Urothelium cell line (cell line): Measurements from ENCODE around the gene GRID2.
A peak's percentile ranks its signal among the peaks of the same experiment; 100 is the strongest.

ENCODE experiments used
- DNase-seq: peaks from one replicate; pipeline ENCODE4 v3.0.0; 2011; ENCODE audit warnings: low spot score, mixed read lengths
- FAIRE-seq: peaks from 2 replicates; lab custom pipeline; 2011; peaks lifted over from hg19 to GRCh38; lab: Jason Lieb, UNC

Gene GRID2

GRCh38 chr4:93053140-93053539, 749.4 kb downstream of the GRID2 start:
- DNase-seq (no peak), FAIRE-seq (no peak)

- DNase-seq, result no peak
- FAIRE-seq, result no peak
These were observed 758.1 kb downstream of the GRID2 start for GRCh38 chr4:93061826-93062225.

- FAIRE-seq (no peak), DNase-seq (no peak)
These were observed 759.6 kb downstream of the GRID2 start for GRCh38 chr4:93063325-93063724.

- DNase-seq (no peak), FAIRE-seq (peak; percentile 9)
These were observed 762.0 kb downstream of the GRID2 start for GRCh38 chr4:93065790-93066189.

- DNase-seq, result no peak
- no peak for FAIRE-seq
These were observed 763.0 kb downstream of the GRID2 start for GRCh38 chr4:93066749-93067148.

GRCh38 chr4:93072292-93072691, 768.5 kb downstream of the GRID2 start:
- no peak for DNase-seq
- FAIRE-seq, result no peak

GRCh38 chr4:93080316-93080715, 776.5 kb downstream of the GRID2 start:
- FAIRE-seq (no peak), DNase-seq (no peak)

- DNase-seq, result no peak
- no peak for FAIRE-seq
These were observed 781.0 kb downstream of the GRID2 start for GRCh38 chr4:93084599-93085305.

GRCh38 chr4:93086356-93086755, 782.6 kb downstream of the GRID2 start:
- no peak for FAIRE-seq

GRCh38 chr4:93092765-93093164, 789.0 kb downstream of the GRID2 start:
- FAIRE-seq, result peak; percentile 17
- no peak for DNase-seq

More at GRCh38 chr4:93086356-93086755, 782.6 kb downstream of the GRID2 start:
- DNase-seq, result no peak

- DNase-seq (no peak), FAIRE-seq (no peak)
These were observed 799.3 kb downstream of the GRID2 start for GRCh38 chr4:93103042-93103441.

GRCh38 chr4:93116624-93117023, 812.9 kb downstream of the GRID2 start:
- DNase-seq, result no peak
- FAIRE-seq, result no peak

- DNase-seq (no peak), FAIRE-seq (no peak)
These were observed 823.7 kb downstream of the GRID2 start for GRCh38 chr4:93127489-93127888.

GRCh38 chr4:93132631-93133030, 828.9 kb downstream of the GRID2 start:
- FAIRE-seq, result no peak
- DNase-seq, result no peak

GRCh38 chr4:93139118-93139517, 835.4 kb downstream of the GRID2 start:
- FAIRE-seq (no peak), DNase-seq (no peak)

GRCh38 chr4:93143902-93144301, 840.1 kb downstream of the GRID2 start:
- no peak for DNase-seq
- no peak for FAIRE-seq

- FAIRE-seq, result no peak
- DNase-seq, result no peak
These were observed 840.9 kb downstream of the GRID2 start for GRCh38 chr4:93144644-93145043.

GRCh38 chr4:93147524-93148212, 843.9 kb downstream of the GRID2 start:
- FAIRE-seq (no peak), DNase-seq (no peak)

- no peak for DNase-seq
- FAIRE-seq, result no peak
These were observed 848.7 kb downstream of the GRID2 start for GRCh38 chr4:93152491-93152890.

GRCh38 chr4:93157986-93158385, 854.2 kb downstream of the GRID2 start:
- DNase-seq (no peak), FAIRE-seq (no peak)

- no peak for DNase-seq
- no peak for FAIRE-seq
These were observed 864.3 kb downstream of the GRID2 start for GRCh38 chr4:93168053-93168452.

- no peak for FAIRE-seq
- DNase-seq, result no peak
These were observed 866.2 kb downstream of the GRID2 start for GRCh38 chr4:93169966-93170365.
